GM12878 (cell line): Measurements from ENCODE around the gene SLC43A1. TPM values are rescaled to one million over a fixed set of nuclear protein-coding genes. Genes with fewer than 3 reads are reported as not detected.

Experiments
- ASH2L ChIP-seq: fragments of 300-600, 200-600 bp; sonication (generic); IDR thresholded peaks from 2 replicates; pipeline ENCODE4 v1.6.1; 2017; ENCODE audit warnings: low read depth, mild to moderate bottlenecking, borderline replicate concordance
- BMI1 ChIP-seq: fragments of 450-650 bp; IDR thresholded peaks from 2 replicates; pipeline ENCODE4 v1.6.1; 2016; ENCODE audit warnings: mild to moderate bottlenecking, moderate library complexity, borderline replicate concordance
- CREM ChIP-seq: IDR thresholded peaks from 2 replicates; pipeline ENCODE4 v1.6.1; 2014; ENCODE audit warnings: antibody characterized with exemption, low read depth
- EED ChIP-seq: sonication (generic); IDR thresholded peaks from 2 replicates; pipeline ENCODE4 v1.6.1; 2016; ENCODE audit warnings: antibody characterized with exemption, low read depth
- JUNB ChIP-seq: IDR thresholded peaks from 2 replicates; pipeline ENCODE4 v1.6.1; 2016; ENCODE audit warnings: antibody characterized with exemption, mild to moderate bottlenecking
- NFIC ChIP-seq: IDR thresholded peaks from 2 replicates; pipeline ENCODE4 v1.6.1; 2012; ENCODE audit warnings: low read depth, mild to moderate bottlenecking, inconsistent platforms, low read length, moderate library complexity
- NFYB ChIP-seq: IDR thresholded peaks from 2 replicates; pipeline ENCODE4 v1.6.1; 2011; ENCODE audit warnings: low read depth, mild to moderate bottlenecking, low read length, improper control_type of control experiment, moderate library complexity; ENCODE audit not compliant: insufficient read depth
- NR2C1 ChIP-seq: fragments of 450-650 bp; IDR thresholded peaks from 2 replicates; pipeline ENCODE4 v1.6.1; 2017; ENCODE audit warnings: antibody characterized with exemption, mild to moderate bottlenecking, moderate library complexity
- NR2C2 ChIP-seq: IDR thresholded peaks from 2 replicates; pipeline ENCODE4 v1.6.1; 2011; ENCODE audit warnings: borderline replicate concordance, low read depth; ENCODE audit not compliant: control insufficient read depth, insufficient read length
- NRF1 ChIP-seq: conservative IDR thresholded peaks from 2 replicates; pipeline ENCODE4 v1.6.1; 2011; ENCODE audit warnings: mild to moderate bottlenecking, low read depth, low read length, improper control_type of control experiment
- PKNOX1 ChIP-seq: fragments of 450-650 bp; IDR thresholded peaks from 2 replicates; pipeline ENCODE4 v1.6.1; 2016; ENCODE audit warnings: mild to moderate bottlenecking
- RCOR1 ChIP-seq: conservative IDR thresholded peaks from 2 replicates; pipeline ENCODE4 v1.6.1; 2012; ENCODE audit warnings: low read depth, low read length, improper control_type of control experiment
- RFX5 ChIP-seq: IDR thresholded peaks from 2 replicates; pipeline ENCODE4 v1.6.1; 2011; ENCODE audit warnings: low read depth, low read length, improper control_type of control experiment
- SREBF2 ChIP-seq: IDR thresholded peaks from 2 replicates; pipeline ENCODE4 v1.6.1; 2012; ENCODE audit warnings: mild to moderate bottlenecking, low read length
- TCF12 ChIP-seq: IDR thresholded peaks from 2 replicates; pipeline ENCODE4 v1.6.1; 2011; ENCODE audit warnings: low read depth, mild to moderate bottlenecking, low read length
- TCF3 ChIP-seq: IDR thresholded peaks from 2 replicates; pipeline ENCODE4 v1.6.1; 2012; ENCODE audit warnings: low read depth, mild to moderate bottlenecking, low read length, borderline replicate concordance; ENCODE audit not compliant: insufficient read depth
- TCF7 ChIP-seq: IDR thresholded peaks from 2 replicates; pipeline ENCODE4 v1.6.1; 2014; ENCODE audit warnings: antibody characterized with exemption, borderline replicate concordance
- ZBTB4 ChIP-seq: fragments of 450-650 bp; formaldehyde crosslinking; IDR thresholded peaks from 2 replicates; pipeline ENCODE4 v1.4.0; 2022; ENCODE audit warnings: mild to moderate bottlenecking, moderate library complexity
- ZNF384 ChIP-seq: IDR thresholded peaks from 2 replicates; pipeline ENCODE4 v1.6.1; 2012; ENCODE audit warnings: low read depth, mild to moderate bottlenecking, low read length, improper control_type of control experiment, borderline replicate concordance
- ZNF592 ChIP-seq: fragments of 450-650 bp; IDR thresholded peaks from 2 replicates; pipeline ENCODE4 v1.6.1; 2017; ENCODE audit warnings: mild to moderate bottlenecking, moderate library complexity
- polyA plus RNA-seq, 11 experiments: library from polyadenylated mRNA; depleted of rRNA in 4 of 11; unstranded in 6 of 11; stranded (reverse) in 5 of 11; fragments of >200 nt; fragmentation: Nextera tagmentation in 4 of 11; fragmentation: Illumina TruSeq in 1 of 11; extraction: Ambion mirVana in 4 of 11; extraction: Trizol in 1 of 11; gene quantifications; 1 replicate in 1 of 11; 2 replicates in 10 of 11; pipeline versions ENCODE4 v1.2.1 to v1.2.3, GENCODE V29; 2011 to 2016; ENCODE audit warnings: inconsistent platforms in 2 of 11, missing spikeins in 2 of 11, low read depth in 1 of 11
- total RNA-seq, 4 experiments: library from RNA; depleted of rRNA in 3 of 4; stranded (reverse); fragments of >200 nt in 3 of 4; fragmentation: Illumina TruSeq in 1 of 4; extraction: Trizol in 1 of 4; gene quantifications; 2 replicates each; pipeline versions ENCODE4 v1.2.1 to v1.2.3, GENCODE V29; 2013 to 2021

SLC43A1 gene
- total and polyA plus RNA-seq, 10 of the 15 experiments (the other 5 are each of a cell fraction or from before 2014, with no cell fraction given) = 1.0 to 17.8 (median 12.6) TPM

GRCh38 chr11:57493507-57494503 is 21.7 kb downstream of the SLC43A1 start (continued):
- TF ChIP-seq ZBTB4 (CRISPR knock-in tag) (no peak), CREM (no peak), EED (no peak), NR2C1 (no peak), NR2C2 (no peak), BMI1 (no peak), TCF12 (peak; percentile 39; the same call in 1 of the 2 replicates), ZNF384 (no peak), NFYB (no peak), TCF7 (no peak), RFX5 (no peak), TCF3 (0 out of 2 replicates have a peak, but pooled peaks have one; percentile 26), NRF1 (no peak), PKNOX1 (no peak), SREBF2 (no peak), JUNB (no peak), ZNF592 (no peak), RCOR1 (no peak), ASH2L (no peak), NFIC (no peak)
